Activated naive CD8-positive, alpha-beta T cell treated with anti-CD3 and anti-CD28 coated beads for 36 hours (primary cell): ENCODE measurements around the gene SRPK2. TPM values are rescaled to one million over a fixed set of nuclear protein-coding genes. Genes with fewer than 3 reads are reported as not detected.
"Not testable (repeated sequence)": the region's sequence is repeated elsewhere in the genome, so short reads cannot be mapped to it uniquely, and the experiment has no call there.

ENCODE experiments used
- DNase-seq: peaks from one replicate; pipeline ENCODE4 v3.0.0; 2021
- H3K27ac Mint-ChIP-seq: one replicate; pipeline ENCODE4 v1.8.0; 2022; ENCODE audit warnings: mild to moderate bottlenecking, moderate library complexity, mixed read lengths
- H3K27me3 Mint-ChIP-seq: one replicate; pipeline ENCODE4 v1.8.0; 2022; ENCODE audit warnings: mild to moderate bottlenecking, mixed read lengths
- H3K36me3 Mint-ChIP-seq: one replicate; pipeline ENCODE4 v1.8.0; 2021; ENCODE audit warnings: mild to moderate bottlenecking, mixed read lengths
- H3K4me1 Mint-ChIP-seq: one replicate; pipeline ENCODE4 v1.8.0; 2021; ENCODE audit warnings: mixed read lengths
- H3K4me3 Mint-ChIP-seq: one replicate; pipeline ENCODE4 v1.8.0; 2022; ENCODE audit warnings: mild to moderate bottlenecking, moderate library complexity, mixed read lengths
- H3K9me3 Mint-ChIP-seq: one replicate; pipeline ENCODE4 v1.8.0; 2022; ENCODE audit warnings: mixed read lengths
- total RNA-seq, 2 experiments: library from RNA; stranded (reverse); gene quantifications; one replicate each; pipeline ENCODE4 v1.2.3, GENCODE V29; 2021

SRPK2 gene
- total RNA-seq, 2 experiments from 2014 or later, result 38.2 to 38.8 TPM

GRCh38 chr7:105332661-105333060, 56.1 kb downstream of the SRPK2 start:
- not testable (repeated sequence) for H3K4me3 Mint-ChIP-seq, DNase-seq, H3K27me3 Mint-ChIP-seq, H3K9me3 Mint-ChIP-seq, H3K27ac Mint-ChIP-seq, H3K36me3 Mint-ChIP-seq
- peaks cover 16% of the 10 kb centered on the region for H3K4me1 Mint-ChIP-seq

GRCh38 chr7:105330526-105330925, 58.2 kb downstream of the SRPK2 start:
- Mint-ChIP-seq H3K4me3 (no peak overlapping the region), H3K27me3 (no peaks in the 10 kb centered on the region), H3K27ac (no peak overlapping the region), H3K36me3 (no peaks in the 10 kb centered on the region), H3K9me3 (no peaks in the 10 kb centered on the region), H3K4me1 (peaks cover 26% of the 10 kb centered on the region)
- DNase-seq, result no peak

GRCh38 chr7:105327201-105327600, 61.5 kb downstream of the SRPK2 start:
- H3K27me3 Mint-ChIP-seq, result no peaks in the 10 kb centered on the region
- H3K4me3 Mint-ChIP-seq, result no peak overlapping the region
- no peak for DNase-seq
- peaks cover 37% of the 10 kb centered on the region for H3K4me1 Mint-ChIP-seq
- H3K36me3 Mint-ChIP-seq, result peaks cover 7% of the 10 kb centered on the region
- H3K9me3 Mint-ChIP-seq, result peaks cover 2% of the 10 kb centered on the region
- H3K27ac Mint-ChIP-seq, result no peak overlapping the region

GRCh38 chr7:105325216-105325904, 63.4 kb downstream of the SRPK2 start:
- H3K36me3 Mint-ChIP-seq, result peaks cover 17% of the 10 kb centered on the region
- no peak for DNase-seq
- H3K9me3 Mint-ChIP-seq, result peaks cover 3% of the 10 kb centered on the region
- H3K27ac Mint-ChIP-seq, result no peak overlapping the region
- no peak overlapping the region for H3K4me3 Mint-ChIP-seq
- H3K27me3 Mint-ChIP-seq, result no peaks in the 10 kb centered on the region
- peaks cover 37% of the 10 kb centered on the region for H3K4me1 Mint-ChIP-seq

GRCh38 chr7:105324606-105325005, 64.1 kb downstream of the SRPK2 start:
- H3K4me3 Mint-ChIP-seq, DNase-seq, H3K27ac Mint-ChIP-seq, H3K27me3 Mint-ChIP-seq, H3K9me3 Mint-ChIP-seq: not testable (repeated sequence)
- peaks cover 17% of the 10 kb centered on the region for H3K36me3 Mint-ChIP-seq
- peaks cover 44% of the 10 kb centered on the region for H3K4me1 Mint-ChIP-seq

GRCh38 chr7:105323366-105323765, 65.4 kb downstream of the SRPK2 start:
- H3K4me1 Mint-ChIP-seq, result peaks cover 45% of the 10 kb centered on the region
- no peak for DNase-seq
- peaks cover 17% of the 10 kb centered on the region for H3K36me3 Mint-ChIP-seq
- no peaks in the 10 kb centered on the region for H3K27me3 Mint-ChIP-seq
- H3K27ac Mint-ChIP-seq, result no peak overlapping the region
- peaks cover 3% of the 10 kb centered on the region for H3K9me3 Mint-ChIP-seq
- no peak overlapping the region for H3K4me3 Mint-ChIP-seq

GRCh38 chr7:105322655-105323277, 66.0 kb downstream of the SRPK2 start:
- H3K4me1 Mint-ChIP-seq, result peaks cover 45% of the 10 kb centered on the region
- H3K4me3 Mint-ChIP-seq, result no peak overlapping the region
- no peaks in the 10 kb centered on the region for H3K27me3 Mint-ChIP-seq
- no peak for DNase-seq
- peaks cover 17% of the 10 kb centered on the region for H3K36me3 Mint-ChIP-seq
- H3K9me3 Mint-ChIP-seq, result peaks cover 3% of the 10 kb centered on the region
- no peak overlapping the region for H3K27ac Mint-ChIP-seq

GRCh38 chr7:105321754-105322455, 66.8 kb downstream of the SRPK2 start:
- H3K27ac Mint-ChIP-seq, result no peak overlapping the region
- H3K36me3 Mint-ChIP-seq, result peaks cover 17% of the 10 kb centered on the region
- DNase-seq, result no peak
- peaks cover 44% of the 10 kb centered on the region for H3K4me1 Mint-ChIP-seq
- H3K9me3 Mint-ChIP-seq, result peaks cover 3% of the 10 kb centered on the region
- no peak overlapping the region for H3K4me3 Mint-ChIP-seq
- H3K27me3 Mint-ChIP-seq, result no peaks in the 10 kb centered on the region

- no peaks in the 10 kb centered on the region for H3K27me3 Mint-ChIP-seq
- H3K9me3 Mint-ChIP-seq, result peaks cover 3% of the 10 kb centered on the region
- H3K36me3 Mint-ChIP-seq, result peaks cover 17% of the 10 kb centered on the region
- no peak overlapping the region for H3K4me3 Mint-ChIP-seq
- DNase-seq, result no peak
- H3K27ac Mint-ChIP-seq, result no peak overlapping the region
- peaks cover 46% of the 10 kb centered on the region for H3K4me1 Mint-ChIP-seq
Observed at GRCh38 chr7:105320896-105321295, 67.8 kb downstream of the SRPK2 start.

- Mint-ChIP-seq H3K27ac (no peak overlapping the region), H3K4me3 (peak overlapping the region; percentile 62), H3K4me1 (peaks cover 45% of the 10 kb centered on the region), H3K9me3 (peaks cover 3% of the 10 kb centered on the region), H3K36me3 (peaks cover 17% of the 10 kb centered on the region), H3K27me3 (no peaks in the 10 kb centered on the region)
- DNase-seq, result no peak
Observed at GRCh38 chr7:105319578-105319977, 69.1 kb downstream of the SRPK2 start.

GRCh38 chr7:105316578-105317344, 72.0 kb downstream of the SRPK2 start:
- Mint-ChIP-seq H3K27ac (no peak overlapping the region), H3K36me3 (peaks cover 7% of the 10 kb centered on the region), H3K9me3 (no peaks in the 10 kb centered on the region), H3K27me3 (no peaks in the 10 kb centered on the region), H3K4me3 (no peak overlapping the region), H3K4me1 (peaks cover 34% of the 10 kb centered on the region)
- no peak for DNase-seq

GRCh38 chr7:105315357-105315756, 73.4 kb downstream of the SRPK2 start:
- Mint-ChIP-seq H3K4me3 (no peak overlapping the region), H3K9me3 (no peaks in the 10 kb centered on the region), H3K4me1 (peaks cover 36% of the 10 kb centered on the region), H3K27ac (no peak overlapping the region), H3K27me3 (no peaks in the 10 kb centered on the region), H3K36me3 (peaks cover 2% of the 10 kb centered on the region)
- no peak for DNase-seq

- Mint-ChIP-seq H3K9me3 (no peaks in the 10 kb centered on the region), H3K27me3 (no peaks in the 10 kb centered on the region), H3K27ac (no peak overlapping the region), H3K4me3 (no peak overlapping the region), H3K4me1 (peaks cover 51% of the 10 kb centered on the region), H3K36me3 (peaks cover 3% of the 10 kb centered on the region)
- DNase-seq, result no peak
Observed at GRCh38 chr7:105309235-105310169, 79.2 kb downstream of the SRPK2 start.

GRCh38 chr7:105307163-105307672, 81.5 kb downstream of the SRPK2 start:
- Mint-ChIP-seq H3K36me3 (peaks cover 14% of the 10 kb centered on the region), H3K4me1 (peaks cover 60% of the 10 kb centered on the region), H3K9me3 (peaks cover 1% of the 10 kb centered on the region), H3K27ac (peak overlapping the region; percentile 12), H3K27me3 (no peaks in the 10 kb centered on the region), H3K4me3 (no peak overlapping the region)
- DNase-seq, result no peak
